Loucy (cell line): Measurements from ENCODE around the gene WNK2.

Experiments
- CTCF ChIP-seq: fragments of 200-600 bp; sonication (generic); conservative IDR thresholded peaks from 2 replicates; pipeline ENCODE4 v1.5.1; 2014; ENCODE audit warnings: mild to moderate bottlenecking, antibody characterized with exemption, low read length
- EZH2phosphoT487 ChIP-seq: fragments of 200-600 bp; IDR thresholded peaks from 2 replicates; pipeline ENCODE4 v1.6.1; 2018; ENCODE audit warnings: antibody characterized with exemption, mild to moderate bottlenecking, moderate library complexity, borderline replicate concordance

DNA sequence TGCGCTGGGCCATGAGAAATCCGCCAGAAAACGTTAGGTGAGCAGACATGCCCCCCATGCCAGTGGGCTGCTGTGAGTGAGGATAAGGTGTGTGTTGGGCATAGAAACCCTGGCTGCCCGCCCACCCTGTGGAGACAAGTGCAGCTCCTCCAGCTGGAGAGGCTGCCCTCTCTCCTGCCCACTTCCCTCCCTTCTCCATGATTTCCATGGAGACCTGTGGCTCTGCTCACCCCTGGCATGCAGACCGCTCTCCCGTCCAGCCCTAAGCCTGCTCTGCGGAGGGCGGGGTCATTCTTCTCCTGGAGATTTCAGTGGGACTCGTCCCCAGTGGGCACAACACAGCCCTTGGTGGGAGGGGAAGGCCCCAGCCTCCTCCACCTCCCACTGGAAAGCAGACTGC lies 134.5 kb downstream of the WNK2 start:
- TF ChIP-seq EZH2phosphoT487 (no peak), CTCF (no peak)
